22Rv1 (cell line): ENCODE measurements around the gene PPM1J.

ENCODE experiments used
- CTCF ChIP-seq: fragments of 450-650 bp; IDR thresholded peaks from 2 replicates; pipeline ENCODE4 v1.5.1; 2017; ENCODE audit warnings: mild to moderate bottlenecking
- ZFX ChIP-seq: fragments of 450-650 bp; IDR thresholded peaks from 2 replicates; pipeline ENCODE4 v1.6.1; 2017; ENCODE audit warnings: antibody characterized with exemption, borderline replicate concordance

- TF ChIP-seq CTCF (no peak), ZFX (no peak)
Measured at GRCh38 chr1:112686835-112687234, 28.3 kb downstream of the PPM1J start.
